GM21723 (cell line): ENCODE results near the gene COL21A1.

Source experiments
- ATAC-seq: cut with Tn5 transposase; IDR thresholded peaks from one replicate; pipeline ENCODE4 v1.9.1; 2021; ENCODE audit warnings: mild to moderate bottlenecking, moderate library complexity; ENCODE audit not compliant: unreplicated experiment

Gene COL21A1

DNA sequence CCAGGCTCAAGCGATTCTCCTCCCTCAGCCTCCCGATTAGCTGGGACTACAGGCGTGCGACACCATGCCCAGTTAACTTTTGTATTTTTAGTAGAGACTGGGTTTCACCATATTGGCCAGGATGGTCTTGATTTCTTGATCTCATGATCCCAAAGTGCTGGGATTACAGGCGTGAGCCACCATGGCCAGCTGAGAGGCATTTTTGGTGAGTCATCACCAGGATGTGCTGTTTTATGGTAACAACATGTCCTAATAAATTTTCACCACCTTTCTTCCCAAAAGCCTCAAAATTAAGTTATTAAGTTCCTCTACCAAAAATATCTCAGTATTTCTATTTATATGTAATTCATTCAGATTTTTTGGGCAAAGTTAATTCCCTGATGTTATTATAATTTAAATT, 53.5 kb downstream of the COL21A1 start:
- ATAC-seq = no peak

DNA sequence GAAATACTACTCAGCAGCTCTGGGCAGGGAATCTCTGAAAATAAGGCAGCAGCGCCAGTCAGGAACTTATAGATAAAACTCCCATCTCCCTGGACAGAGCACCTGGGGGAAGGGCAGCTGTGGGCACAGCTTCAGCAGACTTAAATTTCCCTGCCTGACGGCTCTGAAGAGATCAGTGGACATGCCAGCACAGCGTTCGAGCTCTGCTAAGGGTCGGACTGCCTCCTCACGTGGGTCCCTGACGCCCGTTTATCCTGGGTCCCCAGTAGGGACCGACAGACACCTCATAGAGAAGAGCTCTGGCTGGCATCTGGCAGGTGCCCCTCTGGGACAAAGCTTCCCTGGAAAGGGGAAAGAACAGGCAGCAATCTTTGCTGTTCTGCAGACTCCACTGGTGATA, 59.0 kb downstream of the COL21A1 start:
- ATAC-seq = no peak

DNA sequence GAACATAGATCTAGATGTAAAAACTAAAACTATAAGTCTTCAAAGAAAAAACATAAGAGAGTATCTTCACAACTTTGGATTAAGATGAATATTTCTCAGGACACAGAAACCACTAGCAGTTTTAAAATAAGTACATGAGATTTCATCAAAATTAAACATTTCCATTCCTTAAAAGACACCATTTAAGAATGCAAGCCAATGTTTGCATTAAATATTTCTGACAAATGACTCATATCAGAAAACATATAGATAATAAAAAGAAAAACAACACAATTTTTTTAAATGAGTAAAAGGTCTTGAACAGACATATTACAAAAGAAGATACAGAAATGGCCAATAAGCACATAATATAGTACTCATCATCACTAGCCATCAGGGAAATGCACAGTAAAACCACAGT, 59.7 kb downstream of the COL21A1 start:
- ATAC-seq = no peak

DNA sequence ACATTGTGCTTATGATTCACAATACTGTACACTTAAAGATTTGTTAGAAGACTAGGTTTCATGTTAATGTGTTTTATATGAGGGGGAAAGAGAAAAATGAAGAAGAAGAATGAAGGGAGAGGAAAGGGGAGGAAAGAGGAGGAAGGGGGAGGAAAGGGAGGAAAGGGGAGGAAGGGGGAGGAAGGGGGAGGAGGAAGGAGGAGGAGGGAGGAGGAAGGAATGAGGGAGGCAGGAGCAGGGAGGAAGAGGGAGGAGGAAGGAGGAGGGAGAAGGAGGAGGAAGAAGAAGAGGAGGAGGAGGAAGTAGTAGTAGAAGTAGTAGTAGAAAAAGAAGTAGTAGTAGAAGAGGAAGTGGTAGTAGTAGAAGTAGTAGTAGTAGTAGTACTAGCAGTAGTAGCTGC, 70.6 kb downstream of the COL21A1 start:
- ATAC-seq = no peak

DNA sequence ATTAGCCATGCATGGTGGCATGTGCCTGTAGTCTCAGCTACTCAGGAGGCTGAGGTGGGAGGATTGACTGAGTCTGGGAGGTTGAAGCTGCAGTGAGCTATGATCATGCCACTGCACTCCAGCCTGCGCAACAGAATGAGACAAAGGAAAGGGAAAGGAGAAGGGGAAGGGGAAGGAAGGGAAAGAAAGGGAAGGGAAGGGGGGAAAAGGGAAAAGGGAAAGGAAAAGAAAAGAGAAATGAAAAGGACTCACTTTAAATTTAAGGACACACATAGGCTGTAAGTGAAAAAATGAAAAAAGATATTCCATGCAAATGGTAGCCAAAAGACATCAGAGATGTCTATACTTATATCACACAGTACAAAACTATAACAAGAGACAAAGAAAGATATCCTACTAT, 74.2 kb downstream of the COL21A1 start:
- no peak for ATAC-seq

DNA sequence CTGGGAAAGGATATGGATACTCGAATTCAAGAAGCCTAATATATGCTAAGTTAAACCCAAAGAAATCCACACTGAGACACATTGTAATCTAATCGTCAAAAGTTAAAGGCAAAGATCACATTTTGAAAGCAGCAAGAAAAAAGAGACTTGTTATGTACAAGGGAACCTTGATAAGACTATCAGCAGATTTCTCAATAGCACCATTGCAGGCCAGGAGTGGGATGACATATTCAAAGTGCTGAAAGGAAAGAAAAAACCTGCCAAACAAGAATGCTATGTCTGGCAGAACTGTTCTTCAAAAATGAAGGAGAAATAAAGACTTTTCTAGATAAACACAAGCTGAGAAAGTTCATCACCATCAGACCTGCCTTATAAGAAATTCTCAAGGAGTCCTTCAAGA, 75.2 kb downstream of the COL21A1 start:
- ATAC-seq = no peak

DNA sequence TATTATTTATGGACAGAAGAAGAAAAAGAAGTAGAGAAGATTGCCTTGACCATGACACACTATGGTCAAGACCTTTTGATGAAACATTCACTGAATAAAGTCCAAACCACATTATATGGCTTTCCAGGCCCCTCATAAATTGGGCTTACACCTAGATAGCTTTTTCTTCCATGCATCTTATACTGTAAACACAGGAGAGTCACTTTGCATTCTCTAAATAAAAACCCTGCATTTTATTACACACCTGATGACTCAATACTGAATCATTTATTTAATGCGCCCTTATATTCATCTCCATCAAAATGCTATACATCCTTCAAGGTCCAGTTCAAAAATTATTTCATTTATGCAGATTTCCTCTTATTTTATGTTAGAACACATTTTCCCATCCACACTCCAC, 78.0 kb downstream of the COL21A1 start:
- no peak for ATAC-seq

DNA sequence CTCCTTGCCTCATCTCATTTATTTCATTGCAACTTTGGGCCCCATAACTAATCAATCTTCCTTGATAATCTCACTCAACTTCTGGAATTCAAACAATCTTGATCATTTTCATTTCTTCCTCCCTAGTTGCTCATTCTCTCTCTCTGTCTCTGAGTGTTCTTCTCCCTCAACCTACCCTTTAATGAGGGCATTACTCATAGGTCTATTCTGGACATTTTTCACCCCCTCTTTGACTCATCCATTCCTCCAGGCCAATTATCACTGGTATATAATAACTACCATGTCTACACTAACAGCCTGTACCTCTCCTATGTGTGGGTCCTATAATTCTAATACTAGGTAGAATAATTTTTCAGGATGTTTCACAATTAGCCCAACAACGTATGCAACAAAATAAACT, 78.8 kb downstream of the COL21A1 start:
- ATAC-seq = no peak

DNA sequence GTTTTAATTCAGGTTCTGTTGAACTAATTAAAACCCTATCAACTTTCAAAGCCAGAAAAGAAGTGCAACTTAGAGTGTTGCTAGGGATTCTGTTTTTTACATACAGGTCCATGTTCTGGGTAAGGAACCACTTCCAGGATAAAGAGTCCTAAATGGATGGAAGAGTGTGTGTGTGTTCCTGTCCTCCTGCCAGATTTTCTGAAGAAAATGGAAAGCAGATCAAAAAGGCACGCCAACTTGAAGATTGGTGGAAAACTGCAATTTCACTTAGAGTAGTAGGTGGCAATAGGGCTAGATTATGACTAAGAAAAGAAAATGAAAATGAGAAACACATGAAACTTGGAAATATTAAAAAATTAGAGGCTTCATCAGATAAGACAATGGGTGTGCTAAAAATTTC, 85.3 kb downstream of the COL21A1 start:
- ATAC-seq = no peak

DNA sequence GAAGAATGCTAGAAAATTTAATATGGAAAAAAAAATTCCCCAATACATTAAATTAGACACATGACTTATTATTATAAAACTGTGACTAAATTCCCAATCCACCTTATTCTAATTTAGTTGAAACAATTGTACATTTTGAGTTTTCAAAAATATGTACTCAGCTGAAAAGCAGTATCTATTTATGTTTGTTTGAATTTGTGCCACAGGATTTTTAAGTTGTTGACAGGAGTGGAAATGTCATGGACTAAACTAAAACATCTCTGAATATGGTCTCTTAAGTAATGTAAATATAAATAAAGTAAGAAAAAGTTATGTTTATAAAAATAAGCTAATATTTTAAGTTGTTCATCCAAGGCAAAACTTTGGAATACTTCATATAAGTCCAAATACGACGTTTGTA, 86.9 kb downstream of the COL21A1 start:
- no peak for ATAC-seq

DNA sequence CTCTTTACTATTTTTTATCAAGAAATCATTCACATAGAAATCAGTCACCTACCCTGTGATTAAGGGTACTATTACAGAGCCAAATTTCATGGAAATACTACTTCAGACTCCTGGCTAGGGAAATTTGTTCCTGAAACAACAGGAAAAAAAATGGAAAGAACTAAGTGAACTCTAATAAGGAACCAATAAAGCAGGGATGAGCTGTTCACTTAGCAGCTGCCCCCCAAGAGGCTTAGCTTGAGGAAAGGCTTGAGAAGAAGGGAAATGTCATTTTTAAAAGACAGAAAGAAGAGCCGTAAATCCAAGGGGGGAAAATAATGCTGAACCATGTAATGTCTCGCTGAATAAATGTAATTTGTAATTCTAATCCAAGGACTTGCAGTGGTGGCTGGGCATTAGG, 88.8 kb downstream of the COL21A1 start:
- no peak for ATAC-seq

DNA sequence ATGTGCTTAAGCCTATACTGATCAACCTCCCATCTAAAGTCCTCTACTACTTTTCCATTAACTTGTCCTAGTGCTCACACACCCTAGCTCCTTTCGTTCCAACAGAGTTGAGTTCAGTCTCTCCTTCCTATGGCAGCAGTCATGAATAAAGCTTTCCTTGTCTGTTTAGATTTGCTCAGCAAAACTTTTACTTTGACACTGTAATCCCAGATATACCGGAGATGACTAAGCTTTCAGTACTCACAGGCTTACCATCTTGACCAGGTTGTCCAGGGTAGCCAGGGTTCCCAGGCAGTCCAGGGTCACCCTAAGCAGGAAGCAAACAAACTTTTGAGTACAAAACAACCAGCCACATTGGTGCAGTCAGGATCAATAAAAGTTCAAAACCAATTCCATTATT, 90.7 kb downstream of the COL21A1 start:
- no peak for ATAC-seq

DNA sequence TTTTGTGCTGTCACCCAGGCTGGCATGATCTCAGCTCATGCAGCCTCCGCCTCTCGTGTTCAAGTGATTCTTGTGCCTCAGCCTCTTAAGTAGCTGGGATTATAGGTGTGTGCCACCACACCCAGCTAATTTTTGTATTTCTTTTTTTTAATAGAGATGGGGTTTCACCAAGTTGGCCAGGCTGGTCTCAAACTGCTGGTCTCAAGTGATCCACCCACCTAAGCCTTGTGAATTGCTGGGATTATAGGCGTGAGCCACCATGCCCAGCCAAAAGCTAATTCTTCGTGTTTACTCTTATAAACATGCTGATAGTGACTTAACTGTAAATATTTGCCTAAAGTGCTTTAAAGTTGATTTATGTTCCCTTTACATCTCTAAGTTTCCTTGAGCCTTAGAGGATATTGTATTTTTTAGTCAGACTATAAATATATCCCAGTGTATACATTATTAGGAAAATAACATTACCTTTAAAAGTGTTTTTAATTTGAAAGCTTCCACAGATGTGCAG, 91.7 kb downstream of the COL21A1 start:
- no peak for ATAC-seq

DNA sequence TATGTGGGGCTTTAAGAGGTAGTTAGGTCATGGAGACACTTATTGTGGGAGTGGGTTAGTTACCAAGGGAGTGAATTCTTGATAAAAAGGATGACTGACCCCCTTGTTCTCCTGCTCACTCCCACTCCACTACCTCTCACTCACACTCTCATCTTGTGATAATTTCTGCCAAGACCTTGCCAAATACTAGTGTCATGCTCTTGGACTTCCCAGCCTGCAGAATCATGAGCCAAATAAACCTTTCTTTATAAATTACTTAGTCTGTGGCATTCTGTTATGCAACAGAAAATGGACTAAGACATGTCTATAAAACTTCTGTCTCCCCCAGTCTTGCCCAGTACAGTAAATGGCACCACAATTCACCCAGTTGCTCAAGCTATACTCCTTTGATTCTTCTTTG, 93.3 kb downstream of the COL21A1 start:
- ATAC-seq = no peak

DNA sequence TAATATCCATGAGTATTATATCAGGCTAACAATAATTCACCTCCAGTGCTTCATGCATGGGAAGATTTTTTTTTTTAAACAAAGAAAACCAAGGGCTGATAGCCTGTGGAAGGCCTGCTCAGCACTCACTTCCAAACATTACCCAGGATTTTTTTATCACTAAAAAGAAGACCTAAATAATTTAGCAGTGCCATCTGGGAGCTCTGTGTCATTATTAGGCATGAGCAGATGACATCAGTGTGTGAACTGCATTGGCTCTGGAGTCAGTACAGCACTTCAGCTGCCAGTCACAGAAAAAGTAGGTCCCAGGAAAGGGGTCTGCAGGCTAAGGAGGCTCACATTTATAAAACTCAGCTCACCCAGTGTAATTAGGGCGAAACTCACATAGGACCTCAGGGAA, 94.8 kb downstream of the COL21A1 start:
- no peak for ATAC-seq

DNA sequence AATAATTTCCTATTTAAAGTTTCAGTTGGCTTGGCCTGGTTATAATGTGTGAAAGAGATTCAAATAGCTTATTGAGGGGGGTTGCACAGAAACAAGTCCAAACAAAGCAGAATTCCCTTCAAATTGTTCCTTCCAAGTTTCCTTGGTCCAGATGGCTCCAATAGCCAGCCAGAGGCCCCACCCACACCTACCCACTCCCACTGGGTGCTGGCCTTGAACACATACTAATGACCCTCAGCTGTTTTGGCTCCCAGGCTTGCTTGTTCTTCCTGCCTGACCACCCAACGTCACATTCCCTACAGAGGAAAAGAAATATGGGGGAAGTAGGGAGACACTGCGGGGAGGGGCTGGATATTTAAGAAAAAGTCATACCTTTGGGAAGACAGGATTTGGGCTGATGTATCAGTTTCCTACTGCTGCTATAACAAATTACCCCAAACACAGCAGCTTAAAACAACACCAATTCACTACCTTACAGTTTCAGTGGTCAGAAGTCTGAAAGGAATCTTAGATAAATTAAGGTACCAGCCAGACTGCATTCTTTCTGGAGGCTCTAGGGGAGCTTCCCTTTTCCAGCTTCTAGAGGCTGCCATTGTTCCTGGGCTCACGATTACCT, 95.7 kb downstream of the COL21A1 start:
- ATAC-seq = no peak

DNA sequence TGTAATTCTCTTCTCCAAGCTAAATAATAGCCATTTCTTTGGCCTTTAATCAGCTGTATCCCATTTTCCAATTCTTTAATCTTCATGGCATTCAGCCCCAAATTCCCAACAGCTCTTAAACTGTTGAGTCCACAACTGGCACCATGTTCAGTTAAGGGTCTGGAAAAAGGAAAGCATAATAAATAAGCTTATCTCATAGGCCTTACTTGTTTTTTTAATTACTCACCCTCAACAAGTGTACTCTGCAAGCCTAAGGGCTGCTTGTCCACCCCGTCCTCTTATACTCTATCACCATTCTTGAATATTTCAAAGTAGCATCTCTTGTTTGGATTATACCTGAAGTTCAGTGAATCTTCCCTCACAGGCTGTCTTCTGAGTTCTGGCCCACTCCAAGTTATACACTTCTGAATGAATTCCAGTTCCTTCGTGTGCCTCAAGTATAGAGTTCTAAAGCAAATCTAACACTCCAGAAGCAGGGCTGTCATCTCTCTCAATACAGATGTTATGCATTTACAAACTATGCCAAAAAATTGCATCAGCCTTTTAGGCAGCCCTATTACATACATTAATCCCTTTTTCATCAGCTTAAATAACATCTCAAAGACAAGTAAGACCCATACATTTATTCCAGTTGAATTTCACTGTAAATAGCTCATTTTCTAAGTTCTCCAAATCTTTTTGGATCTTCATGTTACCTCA, 98.7 kb downstream of the COL21A1 start:
- no peak for ATAC-seq

DNA sequence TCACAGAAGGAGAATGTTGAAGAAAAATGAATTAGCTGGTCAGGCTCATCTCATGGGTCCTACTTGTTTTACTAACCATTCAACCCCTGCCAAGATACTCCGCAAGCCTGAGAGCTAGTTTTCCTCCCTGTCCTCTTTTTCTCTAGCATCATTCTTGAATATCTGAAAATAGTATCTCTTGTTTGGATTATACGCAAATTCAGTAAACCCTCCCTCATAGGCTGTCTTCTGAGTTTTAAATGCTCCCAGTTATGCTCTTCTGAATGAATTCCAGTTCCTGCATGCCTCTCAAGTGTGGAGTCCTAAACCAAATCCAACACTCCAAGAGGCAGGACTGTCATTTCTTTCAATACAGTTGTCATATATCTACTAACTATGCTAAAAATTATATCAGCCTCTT, 99.6 kb downstream of the COL21A1 start:
- no peak for ATAC-seq

DNA sequence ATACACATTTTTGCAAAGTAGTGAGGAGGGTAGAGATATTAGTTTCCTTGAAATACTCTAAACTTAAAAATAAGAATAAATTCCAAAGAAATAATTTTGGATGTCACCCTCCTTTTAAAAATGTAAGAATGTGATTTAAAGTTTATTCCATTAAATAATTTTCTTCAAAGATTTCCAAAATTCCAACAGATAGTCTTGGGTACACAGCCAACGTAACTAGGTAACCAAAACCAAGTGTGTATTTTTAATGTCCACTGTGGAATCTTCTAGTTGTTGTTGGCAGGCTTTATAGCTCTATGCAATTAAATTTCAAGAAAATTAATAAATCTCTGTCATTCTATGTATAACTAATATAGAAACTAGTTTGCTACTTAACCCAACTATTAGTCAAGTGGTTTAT, 101.3 kb downstream of the COL21A1 start:
- ATAC-seq = no peak

DNA sequence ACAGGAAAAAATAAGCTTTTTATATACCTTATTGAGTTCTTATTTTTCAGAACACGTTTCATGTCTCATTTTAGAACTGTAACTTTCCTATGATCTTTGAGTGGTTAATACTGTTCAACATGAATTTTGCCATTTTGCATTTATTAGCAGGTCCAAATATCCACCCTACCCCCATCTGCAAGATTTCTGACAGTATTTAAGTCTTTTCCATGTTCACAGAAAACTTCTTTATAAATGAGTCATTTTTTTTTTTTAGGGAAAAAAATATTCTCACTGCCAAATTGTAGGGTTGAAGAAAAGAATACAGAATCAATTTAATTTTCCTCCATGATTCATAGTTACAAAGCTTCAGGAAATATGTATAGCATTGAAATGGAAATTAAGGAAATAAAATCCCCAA, 101.8 kb downstream of the COL21A1 start:
- no peak for ATAC-seq

DNA sequence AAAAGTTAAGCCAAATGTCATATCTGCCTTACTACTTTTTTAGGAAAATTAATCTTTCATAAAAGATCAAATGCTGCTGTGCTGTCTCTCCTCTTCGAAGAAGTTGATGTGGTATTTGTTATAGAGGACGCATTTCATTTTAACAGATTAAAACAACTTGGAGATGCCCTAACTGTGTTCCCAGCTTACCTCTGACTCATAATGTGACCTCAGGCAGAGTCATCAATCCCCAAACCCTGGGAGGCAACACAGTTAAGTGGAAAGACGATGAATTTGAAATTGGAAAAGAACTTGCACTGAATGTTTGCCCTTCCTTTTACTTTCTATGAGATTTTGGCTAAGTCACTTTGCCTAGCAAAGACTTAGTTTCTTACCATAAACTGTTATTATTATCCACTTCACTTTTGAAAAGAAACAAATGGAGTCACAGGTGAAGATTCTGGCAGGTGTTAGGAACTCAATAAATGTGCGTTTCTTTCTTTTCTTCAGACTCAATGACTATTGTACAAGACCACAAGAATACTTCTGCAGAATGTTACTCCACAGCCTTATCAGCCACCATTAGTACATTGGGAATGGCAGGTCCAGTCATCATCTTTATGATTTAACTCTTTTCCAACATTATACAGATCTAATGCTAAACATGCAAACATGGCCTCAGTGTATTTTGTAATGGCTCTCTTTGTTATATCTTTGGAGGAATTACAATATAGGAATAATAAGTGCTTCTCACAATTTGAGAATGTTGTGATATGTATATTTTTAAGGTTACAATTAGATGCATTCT, 102.6 kb downstream of the COL21A1 start:
- no peak for ATAC-seq

DNA sequence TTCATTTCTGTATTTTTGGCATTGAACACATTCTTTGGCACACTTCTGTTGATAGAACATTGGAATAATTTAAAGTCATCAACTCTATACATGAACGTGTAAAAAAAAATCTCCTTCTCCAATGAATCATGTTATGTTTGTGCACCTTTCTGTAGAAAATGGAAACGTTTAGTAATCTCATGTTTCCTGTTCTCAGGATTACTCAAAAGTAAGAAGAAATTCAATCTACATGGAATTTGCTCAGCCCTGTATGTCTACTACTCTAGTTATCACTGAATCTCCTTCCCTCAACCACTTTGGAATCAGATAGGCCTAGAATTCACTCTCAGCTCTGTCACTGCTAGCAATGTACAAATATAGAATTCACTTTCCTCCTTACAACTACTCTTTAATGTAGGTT, 103.6 kb downstream of the COL21A1 start:
- no peak for ATAC-seq
